Measurements from ENCODE around the gene CSH2. TPM values are rescaled to one million over a fixed set of nuclear protein-coding genes. Genes with fewer than 3 reads are reported as not detected.

The CSH2 gene
- total and polyA plus RNA-seq, 2 of the 13 experiments (the other 11 are each of a cell fraction or from before 2014, with no cell fraction given): not detected

GRCh38 chr17:63832014-63832413 is 41.5 kb downstream of the CSH2 start (continued):
- TF ChIP-seq ZNF574 (CRISPR knock-in tag; IDR thresholded peaks at IDR 0.05) (no peak), MXD1 (CRISPR knock-in tag; IDR thresholded peaks at IDR 0.05) (no peak), USF2 (IDR thresholded peaks at IDR 0.05; ENCODE audit: low read depth, low read length) (no peak), USF2 (CRISPR knock-in tag; IDR thresholded peaks at IDR 0.05; ENCODE audit: borderline replicate concordance) (no peak), ZEB1 (IDR thresholded peaks at IDR 0.05; ENCODE audit: insufficient replicate concordance, low read depth) (no peak)

GRCh38 chr17:63831505-63831904 is 42.0 kb downstream of the CSH2 start:
- in situ Hi-C loops (cut with HindIII; ENCODE audit: extremely low pct_ligation_motif_present, low pct_unique_long_range_greater_than_20kb): no loop called here
- CTCF ChIA-PET (ENCODE audit: low intra/inter-chr PET ratio, low total read pairs): no interaction called here

More at GRCh38 chr17:63831505-63831904, 42.0 kb downstream of the CSH2 start:
- ATAC-seq (no peak), FAIRE-seq (no peak), DNase-seq (ENCODE audit: low spot score) (no peak)
- Histone ChIP-seq H3K36me3 (replicated peaks in 1 of 2; ENCODE audit: control insufficient read depth in 1 of 2, insufficient read depth in 2 of 2, low read length in 2 of 2) (peaks cover 54 to 74% of the 10 kb centered on the region in 2 experiments), H3K9me3 (ENCODE audit: low read length) (no peaks in the 10 kb centered on the region), H3K4me1 (ENCODE audit: insufficient read depth, low read length) (peaks cover 19% of the 10 kb centered on the region), H2AFZ (ENCODE audit: low read length) (no peak overlapping the region), H3K79me2 (ENCODE audit: insufficient read depth, low read length) (peaks cover 28% of the 10 kb centered on the region), H3K4me3 (replicated peaks in 1 of 3; ENCODE audit: insufficient read depth in 1 of 3, low read depth in 2 of 3, low read length in 3 of 3) (no peak overlapping the region), H3K9ac (ENCODE audit: insufficient read depth, low read depth, low read length) (no peak overlapping the region), H3K4me2 (ENCODE audit: low read depth, low read length) (no peak overlapping the region), H3K27me3 (ENCODE audit: control insufficient read depth in 1 of 2, insufficient read depth in 2 of 2, low read length in 2 of 2) (no peaks in the 10 kb centered on the region; a peak in 1 of 5 replicates), H4K20me1 (ENCODE audit: insufficient read depth, low read length) (0 out of 2 replicates have a peak, but pooled peaks cover 2% of the 10 kb centered on the region), H3K27ac (ENCODE audit: extremely low read length, insufficient read depth, low read length) (no peak overlapping the region)
- peak; percentile 23 for TF ChIP-seq AGO2 (optimal IDR thresholded peaks at IDR 0.05; ENCODE audit: low read depth, low read length)
- no peak for TF ChIP-seq PCBP2 (optimal IDR thresholded peaks at IDR 0.05; ENCODE audit: low read depth, low read length, poor library complexity, severe bottlenecking)
- 0 out of 2 replicates have a peak, but pooled peaks have one; percentile 6 for TF ChIP-seq POLR2AphosphoS5 (IDR thresholded peaks at IDR 0.05; ENCODE audit: low read depth, low read length)
- peak; percentile 55; the same call in 1 of the 2 replicates for TF ChIP-seq RBFOX2 (IDR thresholded peaks at IDR 0.05; ENCODE audit: low read depth, low read length)
- intact Hi-C loops (cut with micrococcal nuclease; ENCODE audit: unreplicated experiment): no loop called here
- no TSS peak for BruUV-seq (replicated peaks)
- POLR2A ChIA-PET: interaction anchor here (2.9 to 5.2 kb wide), 2 partner anchors 9 to 59 kb away, joined by 13 to 30 read pairs; partner anchors contain the start of genes CCDC47 and DDX42
- over 99% methylated on average over 8 of the region's 8 CpGs for WGBS (ENCODE audit: low lambda C conversion rate)
